ENCODE data around the gene DXO.

The DXO gene

DNA sequence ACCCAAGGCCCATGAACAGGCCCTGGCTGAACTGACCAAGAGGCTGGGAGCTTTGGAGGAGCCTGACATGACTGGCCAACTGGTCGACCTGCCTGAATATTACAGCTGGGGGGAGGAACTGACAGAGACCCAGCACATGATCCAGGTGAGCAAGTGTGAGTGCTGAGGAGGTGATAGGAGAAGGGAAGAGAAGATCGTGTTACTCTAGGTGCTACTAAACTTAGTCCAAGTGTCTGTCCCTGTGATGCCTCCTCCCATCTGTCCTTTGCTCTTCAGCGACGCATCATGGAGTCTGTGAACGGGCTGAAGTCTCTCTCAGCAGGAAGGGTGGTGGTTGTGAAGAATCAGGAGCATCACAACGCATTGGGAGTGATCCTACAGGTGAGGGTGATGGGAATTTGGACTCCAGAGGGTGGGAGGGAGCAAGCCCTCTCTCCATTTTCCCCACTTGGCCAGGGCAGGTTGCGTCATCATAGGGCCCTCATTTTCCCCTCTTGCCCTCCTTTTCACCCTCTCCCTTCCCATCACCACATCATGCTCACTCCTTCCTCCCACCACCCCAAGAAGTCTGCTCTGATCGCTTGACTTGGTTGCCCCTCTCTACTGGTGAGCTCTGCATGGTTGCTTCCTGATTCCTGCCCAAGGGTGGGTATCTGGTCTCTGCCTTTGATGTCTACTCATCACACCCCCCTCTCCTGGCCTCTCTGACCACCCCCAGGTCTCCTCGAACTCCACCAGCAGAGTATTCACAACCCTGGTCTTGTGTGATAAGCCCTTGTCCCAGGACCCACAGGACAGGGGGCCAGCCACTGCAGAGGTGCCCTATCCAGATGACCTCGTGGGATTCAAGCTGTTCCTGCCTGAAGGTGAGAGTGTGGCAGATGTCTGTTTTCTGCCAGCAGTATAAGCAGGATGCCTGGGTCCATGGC lies 4.7 kb downstream of the DXO start:
- DNase-seq (ENCODE audit: low spot score), result no peak
- TF ChIP-seq, protein P1, sequence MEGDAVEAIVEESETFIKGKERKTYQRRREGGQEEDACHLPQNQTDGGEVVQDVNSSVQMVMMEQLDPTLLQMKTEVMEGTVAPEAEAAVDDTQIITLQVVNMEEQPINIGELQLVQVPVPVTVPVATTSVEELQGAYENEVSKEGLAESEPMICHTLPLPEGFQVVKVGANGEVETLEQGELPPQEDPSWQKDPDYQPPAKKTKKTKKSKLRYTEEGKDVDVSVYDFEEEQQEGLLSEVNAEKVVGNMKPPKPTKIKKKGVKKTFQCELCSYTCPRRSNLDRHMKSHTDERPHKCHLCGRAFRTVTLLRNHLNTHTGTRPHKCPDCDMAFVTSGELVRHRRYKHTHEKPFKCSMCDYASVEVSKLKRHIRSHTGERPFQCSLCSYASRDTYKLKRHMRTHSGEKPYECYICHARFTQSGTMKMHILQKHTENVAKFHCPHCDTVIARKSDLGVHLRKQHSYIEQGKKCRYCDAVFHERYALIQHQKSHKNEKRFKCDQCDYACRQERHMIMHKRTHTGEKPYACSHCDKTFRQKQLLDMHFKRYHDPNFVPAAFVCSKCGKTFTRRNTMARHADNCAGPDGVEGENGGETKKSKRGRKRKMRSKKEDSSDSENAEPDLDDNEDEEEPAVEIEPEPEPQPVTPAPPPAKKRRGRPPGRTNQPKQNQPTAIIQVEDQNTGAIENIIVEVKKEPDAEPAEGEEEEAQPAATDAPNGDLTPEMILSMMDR (IDR thresholded peaks at IDR 0.05), result no peak
- H3K27ac ChIP-seq, result no peak overlapping the region

DNA sequence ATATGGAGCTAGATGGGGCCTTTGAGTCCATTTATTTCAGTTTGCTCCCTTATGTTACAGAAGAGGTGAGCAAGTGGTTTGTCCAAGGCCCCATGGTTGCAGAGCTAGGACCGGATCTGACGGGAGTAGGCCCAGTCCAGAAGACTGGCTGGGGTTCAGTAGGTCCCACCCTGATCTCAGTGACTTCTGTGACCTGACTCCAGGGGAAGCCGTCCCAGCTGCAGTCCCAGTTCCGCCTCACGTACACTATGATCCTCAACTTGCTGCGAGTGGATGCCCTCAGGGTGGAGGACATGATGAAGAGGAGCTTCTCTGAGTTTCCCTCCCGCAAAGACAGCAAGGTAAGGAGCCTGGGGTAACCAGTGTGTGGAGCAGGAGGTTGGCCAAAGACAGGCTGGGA lies 5.4 kb downstream of the DXO start:
- H3K4me3 ChIP-seq, result no peak overlapping the region
- TF ChIP-seq, protein P1 (IDR thresholded peaks at IDR 0.05), result no peak
- no peak for DNase-seq (ENCODE audit: low spot score)

More for the DNA sequence above, 4.7 kb downstream of the DXO start:
- no peak overlapping the region for H3K4me3 ChIP-seq

GRCh38 chr6:31965700-31966099 lies 6.2 kb downstream of the DXO start:
- no peak overlapping the region for H3K27ac ChIP-seq
- no peak overlapping the region for H3K4me3 ChIP-seq
- no peak for DNase-seq (ENCODE audit: low spot score)
- TF ChIP-seq, protein P1 (IDR thresholded peaks at IDR 0.05), result no peak

More for the DNA sequence above, 5.4 kb downstream of the DXO start:
- H3K27ac ChIP-seq, result no peak overlapping the region

DNA sequence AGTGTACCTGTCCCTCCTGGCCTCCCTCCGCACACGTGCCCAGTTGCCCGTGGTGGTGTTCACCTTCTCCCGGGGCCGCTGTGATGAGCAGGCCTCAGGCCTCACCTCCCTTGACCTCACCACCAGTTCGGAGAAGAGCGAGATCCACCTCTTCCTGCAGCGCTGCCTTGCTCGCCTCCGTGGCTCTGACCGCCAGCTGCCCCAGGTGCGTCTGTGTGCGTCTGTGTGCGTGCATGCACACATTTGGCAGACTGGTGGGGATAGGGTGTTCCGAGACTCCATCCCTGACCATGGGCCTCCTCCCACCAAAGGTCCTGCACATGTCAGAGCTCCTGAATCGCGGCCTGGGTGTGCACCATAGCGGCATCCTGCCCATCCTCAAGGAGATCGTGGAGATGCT lies 8.0 kb downstream of the DXO start:
- no peak overlapping the region for H3K4me3 ChIP-seq
- TF ChIP-seq, protein P1 (IDR thresholded peaks at IDR 0.05), result no peak
- no peak overlapping the region for H3K27ac ChIP-seq
- DNase-seq (ENCODE audit: low spot score), result no peak

GRCh38 chr6:31961616-31962015 lies 10.3 kb downstream of the DXO start:
- TF ChIP-seq, protein P1 (IDR thresholded peaks at IDR 0.05), result no peak

GRCh38 chr6:31958741-31959739 lies 12.9 kb downstream of the DXO start, which contains the start of the genes NELFE and SKIC2:
Gene NELFE, minus strand, starts transcription at chr6:31958971. Its CDS starts 525 bp downstream, at chr6:31958446.
Gene SKIC2, plus strand, starts transcription at chr6:31959175. Its CDS starts 18 bp downstream, at chr6:31959193.
- Histone ChIP-seq H3K4me3 (peak within 1 kb of the TSS; percentile 87), H3K27ac (peak within 1 kb of the TSS; percentile 89 to 93)
- peak; percentile 99 for DNase-seq (ENCODE audit: low spot score)
- TF ChIP-seq, protein P1 (IDR thresholded peaks at IDR 0.05), result no peak

More at GRCh38 chr6:31961616-31962015, 10.3 kb downstream of the DXO start:
- H3K27ac ChIP-seq, result no peak overlapping the region
- H3K4me3 ChIP-seq, result no peak overlapping the region
- no peak for DNase-seq (ENCODE audit: low spot score)
